ENCODE data around the gene FLACC1.

- TF ChIP-seq CTCF (IDR thresholded peaks at IDR 0.05) = no peak
- TF ChIP-seq POLR2A (IDR thresholded peaks at IDR 0.05) = no peak
These were observed 29.5 kb downstream of the FLACC1 start for GRCh38 chr2:201327678-201328077.
